ENCODE results near the gene HLA-F.

- TF ChIP-seq CTCF (IDR thresholded peaks at IDR 0.05) (no peak), POLR2A (IDR thresholded peaks at IDR 0.05) (no peak)
These were observed 11.1 kb downstream of the HLA-F start for GRCh38 chr6:29734046-29735018.
